ENCODE measurements around the gene TMEM94.
"Not testable (repeated sequence)": the region's sequence is repeated elsewhere in the genome, so short reads cannot be mapped to it uniquely, and the experiment has no call there.

Gene TMEM94

GRCh38 chr17:75512926-75513640, 56.6 kb downstream of the TMEM94 start:
- DNase-seq, result peak; percentile 16

DNA sequence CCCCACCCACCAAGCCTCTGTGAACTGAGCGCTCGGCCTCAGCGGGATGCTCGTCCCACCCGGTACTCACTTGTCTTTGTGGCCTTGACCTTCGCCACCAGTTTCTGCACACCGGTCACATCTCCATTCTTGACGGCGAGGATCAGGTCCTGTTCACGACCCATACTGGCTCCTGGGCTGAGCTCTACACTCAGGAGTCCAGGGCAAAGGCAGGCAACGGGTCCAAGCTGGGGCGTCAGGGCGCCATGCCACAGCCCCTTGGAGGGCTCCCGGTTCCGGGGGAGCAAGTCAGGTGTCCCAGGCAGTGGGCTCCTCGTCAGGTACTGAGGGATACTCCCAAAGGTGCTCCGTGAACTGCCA, 57.2 kb downstream of the TMEM94 start:
- DNase-seq, result no peak

DNA sequence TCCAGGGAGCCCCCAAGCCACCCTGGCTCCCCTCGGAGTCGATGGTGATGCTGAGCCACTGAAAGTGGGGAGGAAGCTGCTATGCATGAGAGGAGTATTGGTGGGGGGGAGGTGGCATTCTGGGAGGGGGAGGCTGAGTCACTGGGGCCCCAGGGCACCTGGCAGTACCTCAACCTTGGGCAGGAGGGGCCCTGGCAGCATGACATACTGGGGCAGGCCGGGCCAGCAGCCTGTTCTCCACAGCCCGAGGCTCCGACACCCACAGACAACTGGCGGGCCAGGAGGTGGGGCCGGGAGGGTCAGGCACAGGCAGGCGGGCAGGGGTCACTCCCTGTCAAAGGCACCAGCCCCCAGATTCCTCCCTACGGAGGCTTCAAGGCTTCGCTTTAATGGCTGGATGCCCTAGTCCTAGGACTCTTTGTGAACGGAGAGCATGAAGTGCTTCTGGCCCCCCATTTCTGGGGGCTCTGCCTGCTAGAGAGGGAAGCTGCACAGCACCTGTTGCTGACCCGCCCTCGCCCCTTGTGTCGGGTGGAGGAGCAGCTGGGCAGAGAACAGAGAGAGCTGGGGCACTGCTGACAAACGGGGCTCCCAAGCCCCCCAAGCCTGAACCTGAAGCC, 58.0 kb downstream of the TMEM94 start:
- DNase-seq, result no peak

- no peak for DNase-seq
Measured at GRCh38 chr17:75514919-75515495, 58.6 kb downstream of the TMEM94 start.

- DNase-seq, result peak; percentile 92
Measured at GRCh38 chr17:75515496-75516254, 59.2 kb downstream of the TMEM94 start, which contains the start of gene CASKIN2. CASKIN2 (minus strand) TSS chr17:75515537; CDS start chr17:75513804, 1,733 bp downstream.

GRCh38 chr17:75516255-75516618, 59.8 kb downstream of the TMEM94 start, which contains the start of gene TSEN54:
TSEN54 (plus strand) TSS chr17:75516528; CDS start chr17:75516561, 33 bp downstream.
- DNase-seq, result peak; percentile 88

DNA sequence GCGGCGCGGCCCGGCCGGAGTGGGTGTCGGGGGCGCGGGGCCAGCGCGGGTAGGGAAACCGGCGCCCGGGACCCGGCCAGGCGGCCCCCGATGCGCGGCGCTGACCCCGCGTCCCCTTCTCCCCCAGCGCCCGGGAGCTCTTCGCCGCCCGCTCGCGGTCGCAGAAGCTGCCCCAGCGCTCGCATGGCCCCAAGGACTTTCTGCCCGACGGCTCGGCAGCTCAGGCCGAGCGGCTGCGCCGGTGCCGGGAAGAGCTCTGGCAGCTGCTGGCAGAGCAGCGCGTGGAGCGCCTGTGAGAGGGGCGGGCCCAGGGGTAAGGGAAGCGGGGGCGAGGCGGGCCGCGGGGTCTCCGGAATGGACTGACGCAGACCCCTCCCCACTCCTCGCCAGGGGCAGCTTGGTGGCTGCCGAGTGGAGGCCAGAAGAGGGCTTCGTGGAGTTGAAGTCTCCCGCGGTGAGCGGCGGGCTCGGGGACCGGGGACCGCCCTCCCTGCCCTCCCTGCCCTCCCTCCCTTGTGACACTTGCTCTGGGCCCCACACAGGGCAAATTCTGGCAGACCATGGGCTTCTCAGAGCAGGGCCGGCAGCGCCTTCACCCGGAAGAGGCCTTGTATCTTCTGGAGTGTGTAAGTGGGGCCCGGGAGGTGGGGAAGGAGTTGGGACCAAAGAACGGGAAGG, 60.3 kb downstream of the TMEM94 start:
- no peak for DNase-seq

DNA sequence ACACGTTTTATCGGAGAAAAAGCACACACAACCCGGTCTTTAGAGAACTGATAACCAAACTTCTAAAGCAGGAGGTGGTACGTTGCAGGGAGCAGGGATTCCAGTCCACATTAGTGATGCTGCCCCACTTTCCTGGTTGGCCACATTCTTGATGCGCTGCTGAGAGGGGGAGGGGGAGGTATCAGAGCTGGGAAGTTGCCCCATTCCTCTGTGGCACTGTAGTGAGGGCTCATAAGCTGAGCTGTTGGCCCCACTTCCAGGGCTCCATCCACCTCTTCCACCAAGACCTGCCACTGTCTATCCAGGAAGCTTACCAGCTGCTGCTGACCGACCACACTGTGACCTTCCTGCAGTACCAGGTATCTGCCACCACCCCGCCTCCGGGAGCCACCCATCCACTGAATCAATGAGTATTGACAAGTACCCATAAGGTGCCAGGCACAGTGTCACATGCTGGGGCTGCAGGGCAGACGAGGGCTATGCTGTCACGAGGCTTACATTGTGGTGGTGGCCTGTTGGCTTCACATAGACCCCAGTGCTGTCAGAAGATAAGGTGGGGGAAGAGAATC, 60.9 kb downstream of the TMEM94 start:
- no peak for DNase-seq

DNA sequence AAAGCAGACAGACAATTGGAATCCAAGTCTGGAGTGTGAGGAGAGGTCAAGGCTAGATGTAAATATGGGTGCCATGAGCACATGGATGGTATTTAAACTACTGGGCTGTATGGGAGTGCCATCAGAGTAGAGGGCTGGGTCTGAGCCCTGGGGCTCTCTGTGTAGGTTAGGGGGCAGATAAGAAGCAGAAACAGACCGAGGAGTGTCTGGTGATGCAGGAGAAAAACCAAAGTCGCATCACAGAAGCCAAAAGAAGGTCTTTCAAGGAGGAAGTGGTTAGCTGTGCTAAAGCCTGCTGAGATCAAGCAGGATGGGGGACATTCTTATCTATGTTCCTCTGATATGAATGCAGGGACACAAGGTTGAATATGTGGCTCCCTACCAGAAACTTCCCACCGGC, 61.8 kb downstream of the TMEM94 start:
- DNase-seq, result no peak

GRCh38 chr17:75518983-75519537, 62.6 kb downstream of the TMEM94 start:
- no peak for DNase-seq

- not testable (repeated sequence) for DNase-seq
Measured at GRCh38 chr17:75520413-75520812, 64.0 kb downstream of the TMEM94 start.

DNA sequence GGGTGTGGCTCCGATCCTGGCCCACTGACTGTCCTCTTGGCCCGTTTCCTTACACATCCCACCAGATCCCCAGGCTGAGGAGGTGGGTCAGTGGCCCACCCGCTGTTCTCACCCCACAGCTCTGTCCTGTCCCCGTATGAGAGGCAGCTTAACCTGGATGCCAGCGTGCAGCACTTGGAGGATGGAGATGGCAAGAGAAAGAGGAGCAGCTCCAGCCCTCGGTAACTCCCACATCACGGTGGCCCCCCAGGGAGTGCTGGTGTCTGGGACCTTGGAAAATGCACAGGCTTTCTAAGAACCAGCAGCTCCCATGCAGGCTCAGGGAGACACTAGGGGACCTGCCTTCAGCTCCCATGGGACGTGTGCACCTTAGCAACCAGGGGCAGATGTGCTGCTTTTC, 64.9 kb downstream of the TMEM94 start:
- DNase-seq, result no peak

DNA sequence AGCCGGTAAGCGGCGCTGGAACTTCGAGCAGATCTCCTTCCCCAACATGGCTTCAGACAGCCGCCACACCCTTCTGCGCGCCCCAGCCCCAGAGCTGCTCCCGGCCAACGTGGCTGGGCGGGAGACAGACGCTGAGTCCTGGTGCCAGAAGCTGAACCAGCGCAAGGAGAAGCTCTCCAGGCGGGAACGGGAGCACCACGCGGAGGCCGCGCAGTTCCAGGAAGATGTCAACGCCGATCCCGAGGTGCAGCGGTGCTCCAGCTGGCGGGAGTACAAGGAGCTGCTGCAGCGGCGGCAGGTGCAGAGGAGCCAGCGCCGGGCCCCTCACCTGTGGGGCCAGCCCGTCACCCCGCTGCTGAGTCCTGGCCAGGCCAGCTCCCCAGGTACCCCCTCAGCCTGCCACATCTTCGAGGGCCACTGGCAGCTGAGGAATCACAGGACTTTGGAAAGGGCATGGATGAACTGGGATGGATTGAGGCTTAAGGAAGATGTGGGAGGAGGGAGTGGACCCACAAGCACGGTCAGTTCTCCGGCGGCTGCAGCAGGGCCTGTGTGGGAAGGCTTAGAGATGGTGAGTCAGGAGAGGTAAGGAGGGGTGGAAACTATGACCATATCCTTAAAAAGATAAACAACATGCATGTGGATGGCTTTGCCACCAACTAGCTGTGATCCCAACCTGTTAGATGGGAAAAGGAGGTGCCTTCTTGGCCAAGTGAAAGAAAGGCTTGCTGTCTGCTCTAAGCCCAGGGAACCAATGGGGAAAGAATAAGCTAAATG, 65.7 kb downstream of the TMEM94 start:
- no peak for DNase-seq

DNA sequence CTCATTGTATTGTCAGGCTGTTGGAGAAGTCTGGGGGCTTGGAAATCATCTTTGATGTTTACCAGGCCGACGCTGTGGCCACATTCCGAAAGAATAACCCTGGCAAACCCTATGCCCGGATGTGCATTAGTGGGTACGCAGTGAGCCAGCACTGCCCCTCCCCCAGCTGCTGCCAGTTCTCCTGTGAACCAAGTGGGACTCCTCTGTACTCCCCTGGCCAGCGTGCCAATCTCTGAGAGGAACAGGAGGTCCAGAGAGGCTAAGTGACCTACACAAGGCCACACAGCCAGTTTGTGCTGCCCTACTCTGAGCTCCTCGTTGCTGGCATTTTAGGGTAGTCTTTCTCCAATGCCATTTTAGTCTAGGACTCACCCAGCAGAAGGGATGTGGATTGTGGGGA, 67.2 kb downstream of the TMEM94 start:
- DNase-seq, result no peak

GRCh38 chr17:75524269-75524969, 68.0 kb downstream of the TMEM94 start:
- no peak for DNase-seq

DNA sequence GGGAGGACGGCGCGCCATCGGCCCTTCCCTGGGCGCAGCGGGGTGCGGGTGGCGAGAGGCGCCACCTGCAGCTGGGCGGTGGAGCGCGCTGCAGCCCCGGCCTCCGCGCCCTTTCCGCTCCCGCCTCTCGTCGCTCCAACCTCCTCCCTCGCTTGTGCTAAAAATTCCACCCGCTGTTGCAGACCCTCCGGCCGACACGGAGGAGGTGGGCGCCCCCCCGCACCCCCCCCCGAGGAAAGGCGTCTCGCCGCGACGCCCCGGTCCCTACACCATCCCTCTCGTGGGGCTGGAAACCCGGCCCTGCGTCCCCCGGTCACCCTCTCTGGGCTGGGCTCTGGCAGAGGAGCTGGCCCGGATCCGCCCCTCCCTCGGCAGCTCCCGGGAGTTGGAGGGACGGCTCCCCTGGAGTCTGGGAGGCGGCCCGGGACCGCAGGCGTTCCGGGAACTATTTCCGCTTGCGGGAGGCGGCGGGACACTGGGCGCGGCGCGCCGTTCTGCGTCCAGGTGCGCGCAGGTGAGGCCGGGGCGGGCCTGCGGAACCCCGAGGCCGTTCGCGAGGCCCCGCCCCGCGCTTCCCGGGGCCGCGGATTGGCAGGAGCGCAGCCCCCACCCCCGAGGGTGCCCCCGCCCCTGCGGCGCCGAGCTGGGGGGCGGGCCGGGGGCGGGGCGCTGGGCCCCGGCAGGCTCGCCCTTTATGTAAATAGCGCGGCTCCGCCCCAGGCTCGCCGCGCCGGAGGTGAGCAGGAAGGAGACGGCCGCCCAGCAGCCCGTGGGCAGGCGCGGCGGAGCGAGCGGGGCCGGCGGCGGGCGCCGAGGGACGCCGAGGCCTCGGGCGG, 68.8 kb downstream of the TMEM94 start, which contains the start of gene LLGL2:
Gene LLGL2, plus strand, starts transcription at position 728 of the 836 bp plus-strand sequence. CDS start 17,730 bp downstream, outside the sequence.
- peak; percentile 34 for DNase-seq

GRCh38 chr17:75525806-75526554, 69.5 kb downstream of the TMEM94 start:
- no peak for DNase-seq

DNA sequence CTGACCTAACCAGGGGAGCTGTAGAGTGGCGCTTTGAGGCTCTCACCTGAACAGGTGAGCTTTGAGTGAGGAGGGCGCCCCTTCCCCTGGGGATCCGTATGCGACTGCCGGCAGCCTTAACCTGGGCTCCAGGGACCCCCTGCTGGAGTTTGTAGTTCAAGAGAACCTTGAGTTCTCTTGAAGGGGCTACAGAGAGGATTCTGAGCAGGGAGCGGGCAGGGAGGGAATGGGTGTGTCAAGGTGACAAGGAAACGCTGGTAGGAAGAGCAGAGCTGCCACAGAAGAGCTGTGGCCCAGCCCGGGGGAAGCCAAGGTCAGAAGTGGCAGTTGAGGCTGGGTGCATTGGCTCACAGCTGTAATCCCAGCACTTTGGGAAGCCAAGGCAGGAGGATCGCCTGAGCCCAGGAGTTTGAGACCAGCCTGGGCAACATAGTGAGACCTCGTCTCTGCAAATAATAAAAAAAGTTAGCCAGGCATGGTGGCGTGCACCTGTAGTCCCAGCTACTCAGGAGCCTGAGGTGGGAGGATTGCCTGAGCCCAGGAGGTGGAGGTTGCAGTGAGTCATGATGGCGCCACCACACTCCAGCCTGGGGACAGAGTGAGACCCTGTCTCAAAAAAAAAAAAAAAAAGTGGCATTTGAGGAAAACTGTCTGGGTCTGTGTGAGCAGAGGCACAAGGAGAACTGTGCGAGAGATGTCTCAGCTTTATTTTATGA, 70.3 kb downstream of the TMEM94 start:
- no peak for DNase-seq
